A549 (cell line): ENCODE measurements around the gene FOXI2. TPM values are rescaled to one million over a fixed set of nuclear protein-coding genes. Genes with fewer than 3 reads are reported as not detected.

Experiments used
- ATAC-seq, 2 experiments: fragments of 200-7000 bp in 1 of 2; fragments of >200 bp in 1 of 2; cut with Nextera tagmentation in 1 of 2; cut with Tn5 transposase in 1 of 2; 3 replicates each; pipeline versions ENCODE4 v1.8.0 to v1.9.1; 2018 to 2020; ENCODE audit warnings: mild to moderate bottlenecking in 1 of 2, moderate library complexity in 1 of 2
- CTCF ChIA-PET: fragments of 300-600 bp; sonication (Branson Sonifier 250); formaldehyde crosslinking; extraction: SDS; loops from one replicate; lab custom pipeline; 2021; ENCODE audit warnings: antibody characterized with exemption, inconsistent platforms; lab: Yijun Ruan, JAX
- POLR2A ChIA-PET: fragments of 350-600 bp; formaldehyde crosslinking; extraction: SDS; loops from one replicate; lab custom pipeline; 2021; ENCODE audit warnings: antibody characterized with exemption, inconsistent platforms; lab: Yijun Ruan, JAX
- DNase-seq, 2 experiments: peaks; one replicate each; pipeline versions ENCODE4 v3.0.0 to v3.0.0-alpha.2; 2011 to 2016; ENCODE audit warnings: low read depth in 1 of 2, low spot score in 1 of 2
- FAIRE-seq: peaks from 2 replicates; lab custom pipeline; 2011; peaks lifted over from hg19 to GRCh38; lab: Jason Lieb, UNC
- H3K27ac ChIP-seq, 2 experiments: fragments of >200 bp; sonication (Bioruptor Twin); formaldehyde crosslinking; 3 replicates each; pipeline ENCODE4 v1.5.1; 2016 to 2017
- H3K4me1 ChIP-seq: fragments of >200 bp; sonication (Bioruptor Twin); formaldehyde crosslinking; 3 replicates; pipeline ENCODE4 v1.6.1; 2016
- H3K4me2 ChIP-seq: fragments of >200 bp; sonication (Bioruptor Twin); formaldehyde crosslinking; 3 replicates; pipeline ENCODE4 v1.6.1; 2016
- H3K4me3 ChIP-seq: fragments of >200 bp; sonication (Bioruptor Twin); formaldehyde crosslinking; 3 replicates; pipeline ENCODE4 v1.5.1; 2016
- H3K9me3 ChIP-seq: fragments of >200 bp; sonication (Bioruptor Twin); formaldehyde crosslinking; 3 replicates; pipeline ENCODE4 v1.6.1; 2016
- BCL3 ChIP-seq: fragments of >200 bp; sonication (Bioruptor Twin); formaldehyde crosslinking; IDR thresholded peaks from 3 replicates; pipeline ENCODE4 v1.6.1; 2016
- CBX2 ChIP-seq: fragments of 200-600 bp; sonication (generic); IDR thresholded peaks from 2 replicates; pipeline ENCODE4 v1.6.1; 2016; ENCODE audit warnings: low read depth, mild to moderate bottlenecking, borderline replicate concordance
- CHD2 ChIP-seq: fragments of 150-350 bp; IDR thresholded peaks from 2 replicates; pipeline ENCODE4 v1.6.1; 2014; ENCODE audit warnings: low read length; ENCODE audit not compliant: partially characterized antibody
- CHD4 ChIP-seq: fragments of 200-600 bp; sonication (generic); IDR thresholded peaks from 2 replicates; pipeline ENCODE4 v1.6.1; 2016; ENCODE audit warnings: antibody characterized with exemption, mild to moderate bottlenecking, borderline replicate concordance
- EHMT2 ChIP-seq: fragments of 200-600 bp; sonication (generic); IDR thresholded peaks from 2 replicates; pipeline ENCODE4 v1.6.1; 2016; ENCODE audit warnings: antibody characterized with exemption, low read depth, mild to moderate bottlenecking, moderate library complexity
- ESRRA ChIP-seq: fragments of 150-350 bp; IDR thresholded peaks from 2 replicates; pipeline ENCODE4 v1.6.1; 2014; ENCODE audit warnings: mild to moderate bottlenecking, low read length, borderline replicate concordance
- FOSB ChIP-seq: fragments of 250-450 bp; sonication (Bioruptor Pico); IDR thresholded peaks from 2 replicates; pipeline ENCODE4 v1.5.0; 2020; ENCODE audit warnings: mild to moderate bottlenecking, moderate library complexity
- GATA3 ChIP-seq: IDR thresholded peaks from 2 replicates; pipeline ENCODE4 v1.6.1; 2012; ENCODE audit warnings: borderline replicate concordance
- HEYL ChIP-seq: fragments of 250-450 bp; sonication (Bioruptor Pico); IDR thresholded peaks from 2 replicates; pipeline ENCODE4 v1.8.0; 2021; ENCODE audit warnings: mild to moderate bottlenecking, moderate library complexity
- JUN ChIP-seq, 2 experiments: fragments of >200 bp; sonication (Bioruptor Twin); formaldehyde crosslinking; IDR thresholded peaks; 2 replicates in 1 of 2; 3 replicates in 1 of 2; pipeline ENCODE4 v1.6.1; 2016 to 2017
- RFX5 ChIP-seq: fragments of 450-650 bp; IDR thresholded peaks from 2 replicates; pipeline ENCODE4 v1.7.1; 2014; ENCODE audit warnings: antibody characterized with exemption, mild to moderate bottlenecking, moderate library complexity
- TFCP2L1 ChIP-seq: fragments of 250-450 bp; sonication (Bioruptor Pico); IDR thresholded peaks from 2 replicates; pipeline ENCODE4 v1.5.0; 2021; ENCODE audit warnings: mild to moderate bottlenecking
- ZFP36 ChIP-seq: fragments of 450-650 bp; IDR thresholded peaks from 2 replicates; pipeline ENCODE4 v1.6.1; 2014; ENCODE audit warnings: borderline replicate concordance; ENCODE audit not compliant: partially characterized antibody
- ZNF302 ChIP-seq: fragments of 250-450 bp; sonication (Bioruptor Pico); IDR thresholded peaks from 2 replicates; pipeline ENCODE4 v1.9.0; 2021; ENCODE audit warnings: inconsistent platforms, mild to moderate bottlenecking, moderate library complexity
- WGBS: methylation state at CpG from one replicate; pipeline ENCODE4 v1.1.6; 2017; ENCODE audit errors: missing lambda C conversion rate; 5-methylcytosine and 5-hydroxymethylcytosine counted together
- polyA plus RNA-seq, 4 experiments: library from polyadenylated mRNA; depleted of rRNA in 3 of 4; stranded (reverse); fragments of >200 nt; fragmentation: RNase III in 1 of 4; extraction: RNeasy Plus Mini Kit Qiagen cat#74134 plus additional on column Dnase treatment in 1 of 4; gene quantifications; 2 replicates in 3 of 4; 3 replicates in 1 of 4; pipeline ENCODE4 v1.2.3, GENCODE V29; 2011 to 2017
- TF ChIP-seq, protein P1 (sequence below): fragments of 250-450 bp; sonication (Bioruptor Pico); IDR thresholded peaks from 2 replicates; pipeline ENCODE4 v1.5.0; 2021; ENCODE audit warnings: mild to moderate bottlenecking, moderate library complexity, borderline replicate concordance
- TF ChIP-seq, protein P2 (sequence below): IDR thresholded peaks from 2 replicates; pipeline ENCODE4 v1.6.1; 2012; ENCODE audit warnings: low read depth, borderline replicate concordance
- TF ChIP-seq, protein P3 (sequence below): fragments of 200-600 bp; sonication (generic); IDR thresholded peaks from 2 replicates; pipeline ENCODE4 v1.6.1; 2016; ENCODE audit warnings: antibody characterized with exemption, mild to moderate bottlenecking, moderate library complexity
- TF ChIP-seq, protein P4 (sequence below): fragments of >200 bp; sonication (Bioruptor Twin); formaldehyde crosslinking; IDR thresholded peaks from 2 replicates; pipeline ENCODE4 v1.6.1; 2016
- TF ChIP-seq, protein P5 (sequence below): IDR thresholded peaks from 2 replicates; pipeline ENCODE4 v1.6.1; 2012

The FOXI2 gene
- polyA plus RNA-seq, 2 of the 4 experiments (the other 2 are of a cell fraction) = not detected

GRCh38 chr10:127736222-127736914 lies 617 bp upstream of the FOXI2 start:
- ChIA-PET POLR2A (no interaction called here), CTCF (interaction anchor here (1.3 kb wide), 1 partner anchor 20 kb away, joined by 5 read pairs; no protein-coding TSS in a partner anchor)
- Histone ChIP-seq H3K27ac (no peak overlapping the region), H3K4me2 (peak overlapping the region; percentile 47; the same call in 2 of the 3 replicates), H3K4me1 (no peaks in the 10 kb centered on the region), H3K4me3 (no peak overlapping the region), H3K9me3 (no peaks in the 10 kb centered on the region)
- TF ChIP-seq, protein P1, sequence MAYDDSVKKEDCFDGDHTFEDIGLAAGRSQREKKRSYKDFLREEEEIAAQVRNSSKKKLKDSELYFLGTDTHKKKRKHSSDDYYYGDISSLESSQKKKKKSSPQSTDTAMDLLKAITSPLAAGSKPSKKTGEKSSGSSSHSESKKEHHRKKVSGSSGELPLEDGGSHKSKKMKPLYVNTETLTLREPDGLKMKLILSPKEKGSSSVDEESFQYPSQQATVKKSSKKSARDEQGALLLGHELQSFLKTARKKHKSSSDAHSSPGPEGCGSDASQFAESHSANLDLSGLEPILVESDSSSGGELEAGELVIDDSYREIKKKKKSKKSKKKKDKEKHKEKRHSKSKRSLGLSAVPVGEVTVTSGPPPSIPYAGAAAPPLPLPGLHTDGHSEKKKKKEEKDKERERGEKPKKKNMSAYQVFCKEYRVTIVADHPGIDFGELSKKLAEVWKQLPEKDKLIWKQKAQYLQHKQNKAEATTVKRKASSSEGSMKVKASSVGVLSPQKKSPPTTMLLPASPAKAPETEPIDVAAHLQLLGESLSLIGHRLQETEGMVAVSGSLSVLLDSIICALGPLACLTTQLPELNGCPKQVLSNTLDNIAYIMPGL = no peak
- TF ChIP-seq FOSB (CRISPR knock-in tag) (no peak), GATA3 (no peak), ZFP36 (no peak), CHD4 (no peak), RFX5 (no peak), ESRRA (no peak), JUN (IDR thresholded peaks at IDR 0.05) (no peak), EHMT2 (no peak), TFCP2L1 (CRISPR knock-in tag) (no peak), HEYL (CRISPR knock-in tag) (no peak), BCL3 (no peak), CBX2 (no peak), ZNF302 (CRISPR knock-in tag) (no peak), CHD2 (no peak)
- TF ChIP-seq, protein P2, sequence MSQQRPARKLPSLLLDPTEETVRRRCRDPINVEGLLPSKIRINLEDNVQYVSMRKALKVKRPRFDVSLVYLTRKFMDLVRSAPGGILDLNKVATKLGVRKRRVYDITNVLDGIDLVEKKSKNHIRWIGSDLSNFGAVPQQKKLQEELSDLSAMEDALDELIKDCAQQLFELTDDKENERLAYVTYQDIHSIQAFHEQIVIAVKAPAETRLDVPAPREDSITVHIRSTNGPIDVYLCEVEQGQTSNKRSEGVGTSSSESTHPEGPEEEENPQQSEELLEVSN = no peak
- TF ChIP-seq, protein P3, sequence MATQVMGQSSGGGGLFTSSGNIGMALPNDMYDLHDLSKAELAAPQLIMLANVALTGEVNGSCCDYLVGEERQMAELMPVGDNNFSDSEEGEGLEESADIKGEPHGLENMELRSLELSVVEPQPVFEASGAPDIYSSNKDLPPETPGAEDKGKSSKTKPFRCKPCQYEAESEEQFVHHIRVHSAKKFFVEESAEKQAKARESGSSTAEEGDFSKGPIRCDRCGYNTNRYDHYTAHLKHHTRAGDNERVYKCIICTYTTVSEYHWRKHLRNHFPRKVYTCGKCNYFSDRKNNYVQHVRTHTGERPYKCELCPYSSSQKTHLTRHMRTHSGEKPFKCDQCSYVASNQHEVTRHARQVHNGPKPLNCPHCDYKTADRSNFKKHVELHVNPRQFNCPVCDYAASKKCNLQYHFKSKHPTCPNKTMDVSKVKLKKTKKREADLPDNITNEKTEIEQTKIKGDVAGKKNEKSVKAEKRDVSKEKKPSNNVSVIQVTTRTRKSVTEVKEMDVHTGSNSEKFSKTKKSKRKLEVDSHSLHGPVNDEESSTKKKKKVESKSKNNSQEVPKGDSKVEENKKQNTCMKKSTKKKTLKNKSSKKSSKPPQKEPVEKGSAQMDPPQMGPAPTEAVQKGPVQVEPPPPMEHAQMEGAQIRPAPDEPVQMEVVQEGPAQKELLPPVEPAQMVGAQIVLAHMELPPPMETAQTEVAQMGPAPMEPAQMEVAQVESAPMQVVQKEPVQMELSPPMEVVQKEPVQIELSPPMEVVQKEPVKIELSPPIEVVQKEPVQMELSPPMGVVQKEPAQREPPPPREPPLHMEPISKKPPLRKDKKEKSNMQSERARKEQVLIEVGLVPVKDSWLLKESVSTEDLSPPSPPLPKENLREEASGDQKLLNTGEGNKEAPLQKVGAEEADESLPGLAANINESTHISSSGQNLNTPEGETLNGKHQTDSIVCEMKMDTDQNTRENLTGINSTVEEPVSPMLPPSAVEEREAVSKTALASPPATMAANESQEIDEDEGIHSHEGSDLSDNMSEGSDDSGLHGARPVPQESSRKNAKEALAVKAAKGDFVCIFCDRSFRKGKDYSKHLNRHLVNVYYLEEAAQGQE = no peak
- TF ChIP-seq, protein P4, sequence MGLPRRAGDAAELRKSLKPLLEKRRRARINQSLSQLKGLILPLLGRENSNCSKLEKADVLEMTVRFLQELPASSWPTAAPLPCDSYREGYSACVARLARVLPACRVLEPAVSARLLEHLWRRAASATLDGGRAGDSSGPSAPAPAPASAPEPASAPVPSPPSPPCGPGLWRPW = no peak
- TF ChIP-seq, protein P5, sequence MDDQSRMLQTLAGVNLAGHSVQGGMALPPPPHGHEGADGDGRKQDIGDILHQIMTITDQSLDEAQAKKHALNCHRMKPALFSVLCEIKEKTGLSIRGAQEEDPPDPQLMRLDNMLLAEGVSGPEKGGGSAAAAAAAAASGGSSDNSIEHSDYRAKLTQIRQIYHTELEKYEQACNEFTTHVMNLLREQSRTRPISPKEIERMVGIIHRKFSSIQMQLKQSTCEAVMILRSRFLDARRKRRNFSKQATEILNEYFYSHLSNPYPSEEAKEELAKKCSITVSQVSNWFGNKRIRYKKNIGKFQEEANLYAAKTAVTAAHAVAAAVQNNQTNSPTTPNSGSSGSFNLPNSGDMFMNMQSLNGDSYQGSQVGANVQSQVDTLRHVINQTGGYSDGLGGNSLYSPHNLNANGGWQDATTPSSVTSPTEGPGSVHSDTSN = no peak
- ATAC-seq (peak; percentile 9 to 57; a peak in 3 of 6 replicates), DNase-seq (no peak), FAIRE-seq (no peak)
- 7% methylated on average over 20 of the region's 66 CpGs for WGBS
